ENCODE measurements around the gene SKIDA1.

DNA sequence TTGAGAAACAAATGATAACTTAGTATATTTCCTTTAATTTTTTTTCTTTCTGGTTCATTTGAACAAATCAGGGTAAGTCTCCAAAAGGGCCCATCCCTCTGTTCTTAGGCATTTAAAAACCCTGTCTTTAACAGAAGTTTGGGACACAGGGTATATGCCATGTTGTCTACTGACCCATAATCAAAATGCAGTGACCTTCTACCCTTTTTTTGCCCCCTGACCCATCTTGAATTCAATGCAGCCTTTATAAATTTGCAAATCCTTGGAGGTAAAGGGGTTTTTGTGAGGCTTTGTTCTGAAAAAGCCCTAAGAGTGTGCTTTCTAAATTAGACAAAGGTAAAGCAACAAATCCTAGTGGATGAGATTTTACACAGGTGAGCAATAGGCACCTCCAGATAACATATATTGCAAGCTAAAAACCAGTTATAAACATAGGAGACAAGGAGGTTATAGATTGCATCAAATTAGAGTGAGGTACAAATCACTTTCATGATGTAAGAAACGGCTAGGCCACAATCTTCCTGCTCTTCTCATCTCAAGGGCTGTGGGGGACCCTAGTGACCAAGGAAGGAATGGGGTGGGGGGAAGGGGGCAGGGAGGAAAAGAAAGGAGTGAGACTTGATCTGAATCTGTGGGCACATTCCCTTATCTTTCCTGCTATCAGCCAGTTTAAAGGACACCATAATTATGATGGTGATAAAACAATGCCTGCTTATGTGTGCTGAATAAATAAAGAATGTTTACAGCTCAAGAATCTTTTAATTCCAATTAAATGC is 2.7 kb downstream of the SKIDA1 start:
- TF ChIP-seq TAF1 (IDR thresholded peaks at IDR 0.05; ENCODE audit: borderline replicate concordance, low read depth, low read length) (no peak), POLR2A (IDR thresholded peaks at IDR 0.05; ENCODE audit: low read depth, low read length) (no peak)
